Measurements from ENCODE around the gene RAD51B.

DNA sequence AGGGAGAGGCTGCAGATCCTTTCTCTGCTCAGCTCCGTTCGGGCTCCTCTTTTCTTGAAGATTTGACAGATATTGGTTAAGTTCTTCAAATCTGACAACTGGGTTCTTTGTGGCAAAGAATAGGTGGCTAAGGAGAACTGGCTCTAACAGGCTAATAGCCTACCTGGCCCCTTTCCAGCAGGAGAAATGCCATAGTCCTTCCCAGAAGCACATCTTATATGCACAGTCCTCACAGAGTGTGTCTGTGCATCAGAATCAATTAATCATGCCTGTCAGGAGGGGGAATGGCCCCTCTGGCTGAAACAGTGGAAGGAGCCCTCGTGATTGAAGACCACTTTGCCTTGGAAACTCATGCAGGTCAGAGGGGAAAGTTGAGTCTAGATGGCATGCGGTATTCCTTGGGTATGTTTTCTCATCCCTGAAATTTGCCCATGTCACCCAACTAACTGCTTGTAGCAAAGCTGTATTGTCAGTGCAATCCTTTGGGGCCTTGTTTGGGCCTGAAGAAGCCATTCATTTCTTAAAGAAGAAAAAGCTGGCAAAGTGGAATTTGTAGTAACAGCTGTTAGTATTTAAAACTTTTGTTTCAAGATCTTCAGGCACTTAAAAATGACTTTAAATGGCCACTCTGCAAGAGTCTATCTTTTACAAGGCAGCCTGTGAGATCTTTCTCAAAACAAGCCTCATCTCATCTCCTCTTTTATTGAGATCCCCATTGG, 721.8 kb downstream of the RAD51B start:
- no peak for TF ChIP-seq KDM1A (CRISPR knock-in tag; IDR thresholded peaks at IDR 0.05)
- TF ChIP-seq, protein P1, sequence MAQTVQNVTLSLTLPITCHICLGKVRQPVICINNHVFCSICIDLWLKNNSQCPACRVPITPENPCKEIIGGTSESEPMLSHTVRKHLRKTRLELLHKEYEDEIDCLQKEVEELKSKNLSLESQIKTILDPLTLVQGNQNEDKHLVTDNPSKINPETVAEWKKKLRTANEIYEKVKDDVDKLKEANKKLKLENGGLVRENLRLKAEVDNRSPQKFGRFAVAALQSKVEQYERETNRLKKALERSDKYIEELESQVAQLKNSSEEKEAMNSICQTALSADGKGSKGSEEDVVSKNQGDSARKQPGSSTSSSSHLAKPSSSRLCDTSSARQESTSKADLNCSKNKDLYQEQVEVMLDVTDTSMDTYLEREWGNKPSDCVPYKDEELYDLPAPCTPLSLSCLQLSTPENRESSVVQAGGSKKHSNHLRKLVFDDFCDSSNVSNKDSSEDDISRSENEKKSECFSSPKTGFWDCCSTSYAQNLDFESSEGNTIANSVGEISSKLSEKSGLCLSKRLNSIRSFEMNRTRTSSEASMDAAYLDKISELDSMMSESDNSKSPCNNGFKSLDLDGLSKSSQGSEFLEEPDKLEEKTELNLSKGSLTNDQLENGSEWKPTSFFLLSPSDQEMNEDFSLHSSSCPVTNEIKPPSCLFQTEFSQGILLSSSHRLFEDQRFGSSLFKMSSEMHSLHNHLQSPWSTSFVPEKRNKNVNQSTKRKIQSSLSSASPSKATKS (CRISPR knock-in tag; IDR thresholded peaks at IDR 0.05) = no peak
- no peak for TF ChIP-seq TCF7 (IDR thresholded peaks at IDR 0.05; ENCODE audit: low read depth)
- no peak for TF ChIP-seq ZC3H13 (CRISPR knock-in tag; IDR thresholded peaks at IDR 0.05)
- TF ChIP-seq, protein P2, sequence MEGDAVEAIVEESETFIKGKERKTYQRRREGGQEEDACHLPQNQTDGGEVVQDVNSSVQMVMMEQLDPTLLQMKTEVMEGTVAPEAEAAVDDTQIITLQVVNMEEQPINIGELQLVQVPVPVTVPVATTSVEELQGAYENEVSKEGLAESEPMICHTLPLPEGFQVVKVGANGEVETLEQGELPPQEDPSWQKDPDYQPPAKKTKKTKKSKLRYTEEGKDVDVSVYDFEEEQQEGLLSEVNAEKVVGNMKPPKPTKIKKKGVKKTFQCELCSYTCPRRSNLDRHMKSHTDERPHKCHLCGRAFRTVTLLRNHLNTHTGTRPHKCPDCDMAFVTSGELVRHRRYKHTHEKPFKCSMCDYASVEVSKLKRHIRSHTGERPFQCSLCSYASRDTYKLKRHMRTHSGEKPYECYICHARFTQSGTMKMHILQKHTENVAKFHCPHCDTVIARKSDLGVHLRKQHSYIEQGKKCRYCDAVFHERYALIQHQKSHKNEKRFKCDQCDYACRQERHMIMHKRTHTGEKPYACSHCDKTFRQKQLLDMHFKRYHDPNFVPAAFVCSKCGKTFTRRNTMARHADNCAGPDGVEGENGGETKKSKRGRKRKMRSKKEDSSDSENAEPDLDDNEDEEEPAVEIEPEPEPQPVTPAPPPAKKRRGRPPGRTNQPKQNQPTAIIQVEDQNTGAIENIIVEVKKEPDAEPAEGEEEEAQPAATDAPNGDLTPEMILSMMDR (CRISPR knock-in tag; IDR thresholded peaks at IDR 0.05) = no peak
- TF ChIP-seq, protein P3, sequence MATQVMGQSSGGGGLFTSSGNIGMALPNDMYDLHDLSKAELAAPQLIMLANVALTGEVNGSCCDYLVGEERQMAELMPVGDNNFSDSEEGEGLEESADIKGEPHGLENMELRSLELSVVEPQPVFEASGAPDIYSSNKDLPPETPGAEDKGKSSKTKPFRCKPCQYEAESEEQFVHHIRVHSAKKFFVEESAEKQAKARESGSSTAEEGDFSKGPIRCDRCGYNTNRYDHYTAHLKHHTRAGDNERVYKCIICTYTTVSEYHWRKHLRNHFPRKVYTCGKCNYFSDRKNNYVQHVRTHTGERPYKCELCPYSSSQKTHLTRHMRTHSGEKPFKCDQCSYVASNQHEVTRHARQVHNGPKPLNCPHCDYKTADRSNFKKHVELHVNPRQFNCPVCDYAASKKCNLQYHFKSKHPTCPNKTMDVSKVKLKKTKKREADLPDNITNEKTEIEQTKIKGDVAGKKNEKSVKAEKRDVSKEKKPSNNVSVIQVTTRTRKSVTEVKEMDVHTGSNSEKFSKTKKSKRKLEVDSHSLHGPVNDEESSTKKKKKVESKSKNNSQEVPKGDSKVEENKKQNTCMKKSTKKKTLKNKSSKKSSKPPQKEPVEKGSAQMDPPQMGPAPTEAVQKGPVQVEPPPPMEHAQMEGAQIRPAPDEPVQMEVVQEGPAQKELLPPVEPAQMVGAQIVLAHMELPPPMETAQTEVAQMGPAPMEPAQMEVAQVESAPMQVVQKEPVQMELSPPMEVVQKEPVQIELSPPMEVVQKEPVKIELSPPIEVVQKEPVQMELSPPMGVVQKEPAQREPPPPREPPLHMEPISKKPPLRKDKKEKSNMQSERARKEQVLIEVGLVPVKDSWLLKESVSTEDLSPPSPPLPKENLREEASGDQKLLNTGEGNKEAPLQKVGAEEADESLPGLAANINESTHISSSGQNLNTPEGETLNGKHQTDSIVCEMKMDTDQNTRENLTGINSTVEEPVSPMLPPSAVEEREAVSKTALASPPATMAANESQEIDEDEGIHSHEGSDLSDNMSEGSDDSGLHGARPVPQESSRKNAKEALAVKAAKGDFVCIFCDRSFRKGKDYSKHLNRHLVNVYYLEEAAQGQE (IDR thresholded peaks at IDR 0.05; ENCODE audit: borderline replicate concordance in 1 of 2, low read depth in 1 of 2, low read length in 2 of 2) = no peak
- no peak for TF ChIP-seq MAF1 (CRISPR knock-in tag; IDR thresholded peaks at IDR 0.05; ENCODE audit: borderline replicate concordance)
- TF ChIP-seq ZBTB42 (CRISPR knock-in tag; IDR thresholded peaks at IDR 0.05) = no peak
- TF ChIP-seq RNF2 (conservative IDR thresholded peaks at IDR 0.05; ENCODE audit: low read depth) = no peak
- TF ChIP-seq, protein P4, sequence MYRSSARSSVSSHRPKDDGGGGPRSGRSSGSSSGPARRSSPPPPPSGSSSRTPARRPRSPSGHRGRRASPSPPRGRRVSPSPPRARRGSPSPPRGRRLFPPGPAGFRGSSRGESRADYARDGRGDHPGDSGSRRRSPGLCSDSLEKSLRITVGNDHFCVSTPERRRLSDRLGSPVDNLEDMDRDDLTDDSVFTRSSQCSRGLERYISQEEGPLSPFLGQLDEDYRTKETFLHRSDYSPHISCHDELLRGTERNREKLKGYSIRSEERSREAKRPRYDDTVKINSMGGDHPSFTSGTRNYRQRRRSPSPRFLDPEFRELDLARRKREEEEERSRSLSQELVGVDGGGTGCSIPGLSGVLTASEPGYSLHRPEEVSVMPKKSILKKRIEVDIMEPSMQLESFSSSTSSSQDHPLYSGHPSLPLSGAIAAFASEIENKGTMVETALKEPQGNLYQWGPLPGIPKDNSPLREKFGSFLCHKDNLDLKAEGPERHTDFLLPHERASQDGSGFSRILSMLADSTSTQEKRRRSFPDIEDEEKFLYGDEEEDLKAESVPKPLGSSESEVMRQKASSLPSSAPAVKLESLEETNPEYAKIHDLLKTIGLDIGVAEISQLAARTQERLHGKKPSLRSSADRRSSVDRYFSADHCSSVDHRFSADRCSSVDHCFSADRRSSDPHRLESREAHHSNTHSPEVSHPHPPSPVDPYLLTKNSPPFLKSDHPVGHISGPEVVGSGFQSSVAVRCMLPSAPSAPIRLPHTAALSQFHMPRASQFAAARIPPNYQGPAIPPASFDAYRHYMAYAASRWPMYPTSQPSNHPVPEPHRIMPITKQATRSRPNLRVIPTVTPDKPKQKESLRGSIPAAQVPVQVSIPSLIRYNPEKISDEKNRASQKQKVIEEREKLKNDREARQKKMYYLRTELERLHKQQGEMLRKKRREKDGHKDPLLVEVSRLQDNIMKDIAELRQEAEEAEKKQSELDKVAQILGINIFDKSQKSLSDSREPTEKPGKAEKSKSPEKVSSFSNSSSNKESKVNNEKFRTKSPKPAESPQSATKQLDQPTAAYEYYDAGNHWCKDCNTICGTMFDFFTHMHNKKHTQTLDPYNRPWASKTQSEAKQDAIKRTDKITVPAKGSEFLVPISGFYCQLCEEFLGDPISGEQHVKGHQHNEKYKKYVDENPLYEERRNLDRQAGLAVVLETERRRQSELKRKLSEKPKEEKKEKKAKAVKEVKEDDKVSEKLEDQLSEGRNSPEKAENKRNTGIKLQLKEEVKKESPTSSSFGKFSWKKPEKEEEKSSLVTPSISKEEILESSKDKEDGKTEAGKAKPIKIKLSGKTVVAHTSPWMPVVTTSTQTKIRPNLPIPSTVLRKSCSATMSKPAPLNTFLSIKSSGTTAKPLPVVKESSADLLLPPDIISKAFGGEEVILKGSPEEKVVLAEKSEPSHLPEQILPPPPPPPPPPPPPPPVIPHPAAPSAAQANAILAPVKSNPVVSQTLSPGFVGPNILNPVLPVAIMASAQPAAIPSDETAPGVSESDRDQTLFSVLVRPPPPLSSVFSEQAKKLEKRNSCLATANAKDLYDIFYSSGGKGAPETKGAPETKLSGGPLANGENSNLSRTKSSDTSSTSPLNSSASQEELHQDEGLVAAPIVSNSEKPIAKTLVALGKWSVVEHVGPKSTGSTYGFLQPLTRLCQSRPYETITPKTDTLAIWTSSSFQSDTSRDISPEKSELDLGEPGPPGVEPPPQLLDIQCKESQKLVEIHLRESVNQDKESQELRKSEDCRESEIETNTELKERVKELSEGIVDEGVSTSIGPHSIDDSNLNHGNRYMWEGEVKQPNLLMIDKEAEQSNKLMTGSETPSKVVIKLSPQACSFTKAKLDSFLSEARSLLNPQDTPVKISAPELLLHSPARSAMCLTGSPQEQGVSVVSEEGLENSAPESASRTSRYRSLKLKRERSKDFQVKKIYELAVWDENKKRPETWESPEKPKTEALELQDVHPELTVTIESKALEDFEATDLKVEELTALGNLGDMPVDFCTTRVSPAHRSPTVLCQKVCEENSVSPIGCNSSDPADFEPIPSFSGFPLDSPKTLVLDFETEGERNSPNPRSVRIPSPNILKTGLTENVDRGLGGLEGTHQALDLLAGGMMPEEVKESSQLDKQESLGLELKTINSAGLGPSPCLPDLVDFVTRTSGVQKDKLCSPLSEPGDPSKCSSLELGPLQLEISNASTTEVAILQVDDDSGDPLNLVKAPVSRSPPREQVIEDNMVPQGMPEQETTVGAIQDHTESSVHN (CRISPR knock-in tag; IDR thresholded peaks at IDR 0.05) = no peak

All from HepG2 (cell line).